Epithelial cell of proximal tubule (primary cell): ENCODE results near the gene STYXL1. TPM values are rescaled to one million over a fixed set of nuclear protein-coding genes. Genes with fewer than 3 reads are reported as not detected.

ENCODE experiments used
- DNase-seq: peaks from one replicate; pipeline ENCODE4 v3.0.0-alpha.2; 2011; ENCODE audit warnings: low read depth
- H3K4me3 ChIP-seq: 2 replicates; pipeline ENCODE4 v1.5.1; 2011; ENCODE audit warnings: low read depth, mild to moderate bottlenecking, low read length
- CTCF ChIP-seq: conservative IDR thresholded peaks from 2 replicates; pipeline ENCODE4 v1.5.1; 2012; ENCODE audit warnings: low read depth, mild to moderate bottlenecking, low read length
- total RNA-seq: library from RNA; depleted of rRNA; stranded (reverse); fragments of >200 nt; gene quantifications from 2 replicates; pipeline ENCODE4 v1.2.3, GENCODE V29; 2015

The STYXL1 gene
- total RNA-seq, 1 donor from 2014 or later: 78.0 TPM

GRCh38 chr7:75996476-75996875, 51.3 kb downstream of the STYXL1 start:
- DNase-seq: no peak
- no peak for TF ChIP-seq CTCF
- H3K4me3 ChIP-seq: no peak overlapping the region

GRCh38 chr7:75995996-75996395, 51.8 kb downstream of the STYXL1 start:
- H3K4me3 ChIP-seq: no peak overlapping the region
- TF ChIP-seq CTCF: no peak
- no peak for DNase-seq

GRCh38 chr7:75995052-75995471, 52.7 kb downstream of the STYXL1 start:
- TF ChIP-seq CTCF: no peak
- H3K4me3 ChIP-seq: peak overlapping the region; percentile 97
- no peak for DNase-seq

- peak within 1 kb of the TSS; percentile 97 for H3K4me3 ChIP-seq
- DNase-seq: no peak
- peak; percentile 8 for TF ChIP-seq CTCF
Observed at GRCh38 chr7:75994388-75995051, 53.3 kb downstream of the STYXL1 start, which contains the start of gene TMEM120A. Gene TMEM120A, minus strand, starts transcription at chr7:75994595. Its CDS starts 25 bp downstream, at chr7:75994570.

GRCh38 chr7:75993689-75994387, 54.0 kb downstream of the STYXL1 start:
- no peak for DNase-seq
- TF ChIP-seq CTCF: no peak
- H3K4me3 ChIP-seq: peak overlapping the region; percentile 97

- H3K4me3 ChIP-seq: no peak overlapping the region
- TF ChIP-seq CTCF: no peak
- DNase-seq: no peak
Observed at GRCh38 chr7:75992083-75992755, 55.6 kb downstream of the STYXL1 start.
